ENCODE results near the gene STAP1. TPM values are rescaled to one million over a fixed set of nuclear protein-coding genes. Genes with fewer than 3 reads are reported as not detected.

The STAP1 gene
- total and polyA plus RNA-seq, 2 of the 8 experiments (the other 6 are each of a cell fraction or from before 2014, with no cell fraction given), result not detected

GRCh38 chr4:67571975-67572374 lies 13.4 kb downstream of the STAP1 start:
- no peak overlapping the region for H3K4me2 ChIP-seq (ENCODE audit: insufficient read depth in 1 of 2, low read depth in 2 of 2, low read length in 2 of 2)
- DNase-seq (ENCODE audit: low read depth in 1 of 2, low spot score in 2 of 2) (no peak), FAIRE-seq (no peak)
- H3K9ac ChIP-seq (replicated peaks in 1 of 4; ENCODE audit: extremely low read depth in 1 of 4, low read depth in 3 of 4, low read length in 3 of 4), result no peak overlapping the region
- no peaks in the 10 kb centered on the region for H4K20me1 ChIP-seq (replicated peaks in 1 of 2; ENCODE audit: control insufficient read depth in 1 of 2, insufficient read depth in 2 of 2, low read length in 2 of 2)
- no peak overlapping the region for H4K91ac ChIP-seq (replicated peaks; ENCODE audit: insufficient read length, low read length)
- H3K36me3 ChIP-seq (ENCODE audit: control insufficient read depth in 2 of 4, insufficient read depth in 4 of 4, low read length in 3 of 4), result no peaks in the 10 kb centered on the region
- H3K27ac ChIP-seq (ENCODE audit: low read depth, low read length), result no peak overlapping the region
- no peak overlapping the region for H2BK12ac ChIP-seq (ENCODE audit: low read depth, low read length)
- H3K27me3 ChIP-seq (replicated peaks in 1 of 4; ENCODE audit: control insufficient read depth in 3 of 4, extremely low read depth in 1 of 4, insufficient read depth in 3 of 4, low read length in 3 of 4), result no peaks in the 10 kb centered on the region
- ChIA-PET POLR2A (ENCODE audit: partially characterized antibody) (no interaction called here), CTCF (ENCODE audit: partially characterized antibody) (no interaction called here)
- no peak overlapping the region for H2BK5ac ChIP-seq (ENCODE audit: low read depth, low read length)
- H2BK20ac ChIP-seq (ENCODE audit: low read length), result no peak overlapping the region
- no peaks in the 10 kb centered on the region for H3K79me2 ChIP-seq (ENCODE audit: control insufficient read depth in 1 of 2, insufficient read depth in 2 of 2, low read length in 2 of 2)
- H3K4me3 ChIP-seq (ENCODE audit: extremely low read depth in 1 of 4, insufficient read depth in 2 of 4, low read depth in 3 of 4, low read length in 4 of 4), result no peak overlapping the region
- H2AK5ac ChIP-seq (ENCODE audit: low read depth, low read length), result no peak overlapping the region
- H3K9me3 ChIP-seq (ENCODE audit: insufficient read depth in 2 of 2, low read depth in 1 of 2, low read length in 1 of 2), result no peaks in the 10 kb centered on the region
- no peak overlapping the region for H3K23ac ChIP-seq (ENCODE audit: insufficient read length)
- H2BK15ac ChIP-seq (ENCODE audit: low read length), result no peak overlapping the region
- H3K4ac ChIP-seq (replicated peaks; ENCODE audit: insufficient read length, low read depth, low read length), result no peak overlapping the region
- H3K18ac ChIP-seq (ENCODE audit: extremely low read depth, low read length), result no peak overlapping the region
- H3K4me1 ChIP-seq (replicated peaks in 1 of 4; ENCODE audit: control insufficient read depth in 3 of 4, insufficient read depth in 4 of 4, low read length in 3 of 4), result peaks cover 0 to 7% (median 2%) of the 10 kb centered on the region in 4 experiments; a peak in 1 of 7 replicates
- no peak overlapping the region for H2BK120ac ChIP-seq (replicated peaks; ENCODE audit: low read depth, low read length)
- no peak overlapping the region for H3K56ac ChIP-seq (replicated peaks; ENCODE audit: insufficient read length, low read depth, low read length)
- H2AFZ ChIP-seq (ENCODE audit: low read length), result no peak overlapping the region
- 95% methylated on average over 1 of the region's 1 CpG; no CpG with 5 or more reads in 1 of the 2 experiments for WGBS, 2 experiments (ENCODE audit: extremely low coverage in 1 of 2, insufficient coverage in 1 of 2, insufficient read length in 1 of 2, insufficient replicate concordance in 2 of 2, low coverage in 1 of 2, low lambda C conversion rate in 2 of 2, missing lambda C conversion rate in 1 of 2)
- H3K23me2 ChIP-seq (ENCODE audit: low read depth, low read length), result no peaks in the 10 kb centered on the region
- no peak overlapping the region for H4K5ac ChIP-seq (ENCODE audit: insufficient read length, low read depth, low read length)
- no peaks in the 10 kb centered on the region for H3K79me1 ChIP-seq (ENCODE audit: low read depth, low read length)
- H3K14ac ChIP-seq (ENCODE audit: insufficient read length), result no peak overlapping the region
- H4K8ac ChIP-seq (ENCODE audit: extremely low read depth, insufficient read depth, low read length), result no peak overlapping the region
- TF ChIP-seq HDAC2 (IDR thresholded peaks at IDR 0.05; ENCODE audit: borderline replicate concordance in 1 of 2, low read depth in 2 of 2, low read length in 2 of 2) (no peak), SIN3A (conservative IDR thresholded peaks at IDR 0.05 in 1 of 2, IDR thresholded peaks at IDR 0.05 in 1 of 2; ENCODE audit: low read depth in 1 of 2, low read length in 2 of 2) (no peak), BACH1 (IDR thresholded peaks at IDR 0.05; ENCODE audit: low read length) (no peak), SIRT6 (IDR thresholded peaks at IDR 0.05; ENCODE audit: low read length) (no peak), RBBP5 (IDR thresholded peaks at IDR 0.05; ENCODE audit: borderline replicate concordance, low read depth, low read length) (no peak), RAD21 (IDR thresholded peaks at IDR 0.05 in 1 of 2, conservative IDR thresholded peaks at IDR 0.05 in 1 of 2; ENCODE audit: low read depth in 2 of 2, low read length in 2 of 2) (no peak), CHD2 (IDR thresholded peaks at IDR 0.05; ENCODE audit: low read length) (no peak), EP300 (IDR thresholded peaks at IDR 0.05; ENCODE audit: borderline replicate concordance in 1 of 2, low read depth in 2 of 2, low read length in 2 of 2) (no peak), HDAC6 (IDR thresholded peaks at IDR 0.05; ENCODE audit: low read depth, low read length) (no peak), BCL11A (IDR thresholded peaks at IDR 0.05; ENCODE audit: low read depth in 2 of 2, low read length in 2 of 2) (no peak), NRF1 (IDR thresholded peaks at IDR 0.05; ENCODE audit: low read depth, low read length) (no peak), EZH2 (IDR thresholded peaks at IDR 0.05; ENCODE audit: low read depth, low read length, severe bottlenecking) (no peak)
- TF ChIP-seq, protein P1, sequence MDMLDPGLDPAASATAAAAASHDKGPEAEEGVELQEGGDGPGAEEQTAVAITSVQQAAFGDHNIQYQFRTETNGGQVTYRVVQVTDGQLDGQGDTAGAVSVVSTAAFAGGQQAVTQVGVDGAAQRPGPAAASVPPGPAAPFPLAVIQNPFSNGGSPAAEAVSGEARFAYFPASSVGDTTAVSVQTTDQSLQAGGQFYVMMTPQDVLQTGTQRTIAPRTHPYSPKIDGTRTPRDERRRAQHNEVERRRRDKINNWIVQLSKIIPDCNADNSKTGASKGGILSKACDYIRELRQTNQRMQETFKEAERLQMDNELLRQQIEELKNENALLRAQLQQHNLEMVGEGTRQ (IDR thresholded peaks at IDR 0.05; ENCODE audit: low read length), result no peak

All from H1 (cell line).